GM13976 (cell line): Measurements from ENCODE around the gene GSE1.

ENCODE experiments used
- DNase-seq: peaks from one replicate; pipeline ENCODE4 v3.0.0; 2012; ENCODE audit warnings: low spot score
- in situ Hi-C: fragments of 300-500 bp; cut with MboI; formaldehyde crosslinking; loops from one replicate; pipeline ENCODE4 v1.12.0; 2022; ENCODE audit warnings: low sequenced_read_pairs, mixed read lengths, inconsistent platforms; ENCODE audit not compliant: unreplicated experiment
- TF ChIP-seq, protein P1 (sequence below): IDR thresholded peaks from 2 replicates; pipeline ENCODE4 v1.5.1; 2012; ENCODE audit warnings: borderline replicate concordance, mild to moderate bottlenecking; ENCODE audit not compliant: insufficient read depth; ENCODE audit errors: extremely low read depth, missing control alignments, control extremely low read depth

GSE1 gene

DNA sequence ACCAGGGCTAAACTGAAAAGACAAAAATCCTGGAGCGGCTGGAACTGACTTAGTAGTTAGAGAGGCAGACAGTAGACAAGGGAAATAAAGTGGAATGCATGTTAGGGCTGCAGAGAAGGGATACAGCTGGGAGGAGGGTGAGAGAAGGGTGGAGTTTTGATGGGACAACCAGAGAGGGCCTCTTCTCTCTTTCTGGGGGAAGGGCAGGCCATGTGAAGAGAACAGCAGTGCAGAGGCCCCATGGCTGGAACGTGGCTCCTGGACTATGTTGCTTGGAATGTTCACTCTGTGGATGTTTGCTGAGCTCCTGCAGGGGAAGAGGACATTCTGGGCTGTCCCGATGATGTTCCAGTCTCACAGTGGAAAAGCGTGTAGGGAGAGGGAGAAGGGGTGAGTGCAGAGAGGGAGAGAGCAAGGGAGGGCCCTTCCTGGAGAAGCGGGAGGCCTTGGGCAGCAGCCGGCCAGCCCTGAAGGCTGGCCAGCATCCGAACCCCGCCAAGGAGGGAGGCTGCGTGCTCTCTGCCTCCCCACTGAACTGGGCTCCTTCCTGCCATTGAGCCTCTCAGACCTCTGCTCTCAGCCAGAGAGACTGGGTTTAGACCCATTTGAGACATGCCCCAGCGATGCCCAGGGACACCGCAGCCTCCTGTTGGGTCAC lies 33.1 kb upstream of the GSE1 start:
- in situ Hi-C loops, result no loop called here
- DNase-seq, result no peak
- TF ChIP-seq, protein P1, sequence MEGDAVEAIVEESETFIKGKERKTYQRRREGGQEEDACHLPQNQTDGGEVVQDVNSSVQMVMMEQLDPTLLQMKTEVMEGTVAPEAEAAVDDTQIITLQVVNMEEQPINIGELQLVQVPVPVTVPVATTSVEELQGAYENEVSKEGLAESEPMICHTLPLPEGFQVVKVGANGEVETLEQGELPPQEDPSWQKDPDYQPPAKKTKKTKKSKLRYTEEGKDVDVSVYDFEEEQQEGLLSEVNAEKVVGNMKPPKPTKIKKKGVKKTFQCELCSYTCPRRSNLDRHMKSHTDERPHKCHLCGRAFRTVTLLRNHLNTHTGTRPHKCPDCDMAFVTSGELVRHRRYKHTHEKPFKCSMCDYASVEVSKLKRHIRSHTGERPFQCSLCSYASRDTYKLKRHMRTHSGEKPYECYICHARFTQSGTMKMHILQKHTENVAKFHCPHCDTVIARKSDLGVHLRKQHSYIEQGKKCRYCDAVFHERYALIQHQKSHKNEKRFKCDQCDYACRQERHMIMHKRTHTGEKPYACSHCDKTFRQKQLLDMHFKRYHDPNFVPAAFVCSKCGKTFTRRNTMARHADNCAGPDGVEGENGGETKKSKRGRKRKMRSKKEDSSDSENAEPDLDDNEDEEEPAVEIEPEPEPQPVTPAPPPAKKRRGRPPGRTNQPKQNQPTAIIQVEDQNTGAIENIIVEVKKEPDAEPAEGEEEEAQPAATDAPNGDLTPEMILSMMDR, result no peak

- TF ChIP-seq, protein P1, result no peak
- in situ Hi-C loops, result no loop called here
- no peak for DNase-seq
Measured at GRCh38 chr16:85580684-85581083, 32.4 kb upstream of the GSE1 start.

DNA sequence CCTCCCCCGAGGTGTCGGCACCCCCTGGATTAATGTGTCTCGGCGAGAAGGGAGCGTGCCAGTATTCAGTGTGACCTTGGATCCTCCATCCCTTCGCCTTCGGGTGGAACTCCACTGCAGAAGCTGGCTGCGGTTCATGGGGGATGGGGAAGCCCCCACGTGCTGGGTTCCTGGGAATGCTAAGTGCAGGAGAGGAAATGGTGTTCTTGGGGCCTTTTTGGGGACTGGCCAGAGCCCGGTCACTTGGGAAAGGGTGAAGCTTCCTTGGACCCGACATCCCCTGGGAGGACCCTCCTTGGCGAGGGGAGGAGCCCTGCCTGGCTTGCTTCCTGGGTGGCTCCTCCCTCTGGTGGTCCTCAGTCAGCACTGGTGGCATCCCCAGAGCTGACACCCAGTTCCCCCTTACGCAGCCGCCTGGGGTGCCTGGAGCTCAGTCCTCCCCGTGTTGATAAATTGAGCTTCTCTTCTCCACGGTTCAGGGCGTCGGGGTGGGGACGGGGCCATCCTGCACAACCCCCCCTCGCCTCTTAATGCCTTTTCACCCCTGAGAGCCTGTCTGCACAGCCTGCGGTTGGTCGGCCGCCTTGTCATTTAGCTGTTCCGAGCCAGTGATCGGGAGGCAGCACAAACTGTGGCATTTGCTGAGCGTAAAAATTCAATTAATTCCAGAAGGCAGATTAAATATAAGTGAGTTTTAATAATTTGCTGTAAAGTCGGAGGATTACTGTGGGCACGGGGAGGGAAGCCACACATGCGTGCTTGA lies 30.7 kb upstream of the GSE1 start:
- DNase-seq, result no peak
- TF ChIP-seq, protein P1, result no peak
- in situ Hi-C loops, result no loop called here

GRCh38 chr16:85583491-85584181 lies 29.5 kb upstream of the GSE1 start:
- in situ Hi-C loops, result no loop called here
- TF ChIP-seq, protein P1, result no peak
- DNase-seq, result no peak

DNA sequence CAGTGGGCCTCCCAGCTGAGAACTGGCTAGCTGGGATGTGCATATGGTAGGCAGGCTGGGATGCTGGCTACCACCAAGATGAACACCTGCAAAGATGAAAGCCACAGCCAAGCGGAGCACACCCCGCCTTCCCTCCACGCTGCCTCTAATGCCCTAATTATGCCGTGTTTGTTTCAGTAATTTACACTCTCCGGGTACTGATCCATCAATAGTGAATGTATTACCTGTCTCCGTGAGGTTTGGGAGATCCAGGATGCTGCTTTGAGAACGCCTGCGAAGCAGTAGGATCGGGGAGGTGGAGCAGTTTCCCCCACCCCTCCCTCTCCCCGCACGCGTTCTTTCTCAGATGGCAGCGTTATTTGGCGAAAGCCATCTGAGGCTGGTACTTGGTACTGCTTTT lies 28.9 kb upstream of the GSE1 start:
- TF ChIP-seq, protein P1, result no peak
- no peak for DNase-seq
- in situ Hi-C loops, result no loop called here

- TF ChIP-seq, protein P1, result no peak
- no peak for DNase-seq
- in situ Hi-C loops, result no loop called here
Measured at GRCh38 chr16:85584819-85585282, 28.3 kb upstream of the GSE1 start.
